HepG2 (cell line): Measurements from ENCODE around the gene G0S2. TPM values are rescaled to one million over a fixed set of nuclear protein-coding genes. Genes with fewer than 3 reads are reported as not detected.
"Not testable (repeated sequence)": the region's sequence is repeated elsewhere in the genome, so short reads cannot be mapped to it uniquely, and the experiment has no call there.

ENCODE experiments used
- ATAC-seq: fragments of 200-7000 bp; cut with Tn5 transposase; 3 replicates; pipeline ENCODE4 v1.9.1; 2020; ENCODE audit warnings: mild to moderate bottlenecking, moderate library complexity
- BruUV-seq: library from RNA; stranded (reverse); fragments of 400-500 nt; replicated peaks from 2 replicates; lab custom pipeline; 2021; lab: Mats Ljungman, UMichigan
- CTCF ChIA-PET: fragments of 300-600 bp; formaldehyde crosslinking; extraction: SDS; loops from one replicate; lab custom pipeline; 2021; ENCODE audit warnings: low total read pairs, inconsistent platforms, low intra/inter-chr PET ratio; lab: Yijun Ruan, JAX
- POLR2A ChIA-PET: fragments of 350-600 bp; sonication (Branson Sonifier 250); formaldehyde crosslinking; loops from one replicate; lab custom pipeline; 2020; ENCODE audit warnings: antibody characterized with exemption, inconsistent platforms; lab: Yijun Ruan, JAX
- DNase-seq: peaks from one replicate; pipeline ENCODE4 v3.0.0-alpha.2; 2015; ENCODE audit warnings: low spot score
- FAIRE-seq: peaks from 3 replicates; lab custom pipeline; 2011; peaks lifted over from hg19 to GRCh38; lab: Jason Lieb, UNC
- H2AFZ ChIP-seq: one replicate; pipeline ENCODE4 v1.6.1; 2011; ENCODE audit warnings: low read length, inconsistent platforms
- H3K27ac ChIP-seq: fragments of 300-600 bp; 3 replicates; pipeline ENCODE4 v1.8.0; 2011; ENCODE audit warnings: mixed run types, mild to moderate bottlenecking, mixed read lengths, low read length, inconsistent platforms; ENCODE audit not compliant: insufficient read depth; ENCODE audit errors: extremely low read length
- H3K27me3 ChIP-seq, 2 experiments: fragments of 200-600 bp in 1 of 2; 2 replicates in 1 of 2; 3 replicates in 1 of 2; pipeline versions ENCODE4 v1.6.0 to v1.8.0; 2011; ENCODE audit warnings: low read length in 2 of 2, mild to moderate bottlenecking in 2 of 2, moderate library complexity in 2 of 2, inconsistent platforms in 1 of 2; ENCODE audit not compliant: insufficient read depth in 2 of 2, control insufficient read depth in 1 of 2
- H3K36me3 ChIP-seq, 2 experiments: fragments of 200-600 bp in 1 of 2; replicated peaks in 1 of 2; 2 replicates in 1 of 2; 3 replicates in 1 of 2; pipeline versions ENCODE4 v1.5.1 to v1.8.0; 2011; ENCODE audit warnings: low read length in 2 of 2, inconsistent platforms in 1 of 2; ENCODE audit not compliant: insufficient read depth in 2 of 2, control insufficient read depth in 1 of 2
- H3K4me1 ChIP-seq: 2 replicates; pipeline ENCODE4 v1.5.1; 2012; ENCODE audit warnings: low read length, inconsistent platforms; ENCODE audit not compliant: insufficient read depth
- H3K4me2 ChIP-seq: 2 replicates; pipeline ENCODE4 v1.6.0; 2011; ENCODE audit warnings: low read depth, low read length, inconsistent platforms
- H3K4me3 ChIP-seq, 3 experiments: fragments of 200-600 bp in 1 of 3; sonication (generic), shearing (Covaris generic) in 1 of 3; replicated peaks in 1 of 3; 2 replicates each; pipeline ENCODE4 v1.5.1; 2011 to 2016; ENCODE audit warnings: low read length in 3 of 3, inconsistent platforms in 2 of 3, low read depth in 2 of 3, mild to moderate bottlenecking in 2 of 3, control low read depth in 1 of 3, mixed read lengths in 1 of 3; ENCODE audit not compliant: insufficient read depth in 1 of 3
- H3K79me2 ChIP-seq: one replicate; pipeline ENCODE4 v1.6.1; 2011; ENCODE audit warnings: low read length, inconsistent platforms; ENCODE audit not compliant: insufficient read depth
- H3K9ac ChIP-seq: 2 replicates; pipeline ENCODE4 v1.6.0; 2011; ENCODE audit warnings: mild to moderate bottlenecking, low read depth, low read length, inconsistent platforms; ENCODE audit not compliant: insufficient read depth
- H3K9me3 ChIP-seq: 2 replicates; pipeline ENCODE4 v1.5.1; 2012; ENCODE audit warnings: mild to moderate bottlenecking, low read length
- H4K20me1 ChIP-seq: 2 replicates; pipeline ENCODE4 v1.6.0; 2011; ENCODE audit warnings: inconsistent platforms, mild to moderate bottlenecking, low read length, moderate library complexity; ENCODE audit not compliant: insufficient read depth
- THRA ChIP-seq: sonication (generic); formaldehyde crosslinking; IDR thresholded peaks from 2 replicates; pipeline ENCODE4 v1.4.0; 2020; ENCODE audit warnings: missing genetic modification reagents, borderline replicate concordance
- ZNF549 ChIP-seq: sonication (generic); formaldehyde crosslinking; IDR thresholded peaks from 2 replicates; pipeline ENCODE4 v1.5.0; 2020; ENCODE audit warnings: missing genetic modification reagents
- WGBS: methylation state at CpG from one replicate; pipeline ENCODE4 v1.1.6; 2017; ENCODE audit warnings: low lambda C conversion rate; 5-methylcytosine and 5-hydroxymethylcytosine counted together
- in situ Hi-C: cut with HindIII; loops from 2 replicates; pipeline ENCODE4 v1.10.0; 2017; ENCODE audit warnings: low pct_unique_long_range_greater_than_20kb; ENCODE audit not compliant: extremely low pct_ligation_motif_present
- intact Hi-C: fragments of 100-400 bp; cut with micrococcal nuclease; formaldehyde crosslinking; loops from one replicate; pipeline ENCODE4 v1.10.0; 2022; ENCODE audit not compliant: unreplicated experiment
- polyA plus RNA-seq, 8 experiments: library from polyadenylated mRNA; depleted of rRNA in 3 of 8; stranded (reverse) in 7 of 8; unstranded in 1 of 8; fragments of >200 nt; fragmentation: Illumina TruSeq in 4 of 8; extraction: Trizol in 4 of 8; gene quantifications; 2 replicates each; pipeline versions ENCODE4 v1.2.1 to v1.2.3, GENCODE V29; 2011 to 2016; ENCODE audit warnings: low read depth in 4 of 8, missing spikeins in 1 of 8, mixed read lengths in 1 of 8; ENCODE audit not compliant: insufficient read depth in 1 of 8
- total RNA-seq, 5 experiments: library from RNA; depleted of rRNA; stranded (reverse); fragments of >200 nt; fragmentation: Illumina TruSeq; extraction: Trizol; gene quantifications; 2 replicates each; pipeline ENCODE4 v1.2.3, GENCODE V29; 2016; ENCODE audit warnings: low read depth in 1 of 5
- TF ChIP-seq, protein P1 (sequence below): sonication (generic); formaldehyde crosslinking; IDR thresholded peaks from 2 replicates; pipeline ENCODE4 v1.5.0; 2020; ENCODE audit warnings: missing genetic modification reagents

Gene G0S2
- total and polyA plus RNA-seq, 2 of the 13 experiments (the other 11 are each of a cell fraction or from before 2014, with no cell fraction given), result not detected

- H3K27me3 ChIP-seq, H3K79me2 ChIP-seq, H2AFZ ChIP-seq, H3K4me3 ChIP-seq, H3K9ac ChIP-seq, H3K4me2 ChIP-seq, DNase-seq, intact Hi-C loops, H3K27ac ChIP-seq, FAIRE-seq, POLR2A ChIA-PET, ATAC-seq, BruUV-seq, H3K4me1 ChIP-seq, H3K9me3 ChIP-seq, H3K36me3 ChIP-seq, H4K20me1 ChIP-seq, CTCF ChIA-PET: not testable (repeated sequence)
- in situ Hi-C loops, result loop anchor here (25.0 kb wide), 1 partner anchor 588 kb away; no protein-coding TSS in a partner anchor
These were observed 25.5 kb downstream of the G0S2 start for GRCh38 chr1:209700686-209701085.

DNA sequence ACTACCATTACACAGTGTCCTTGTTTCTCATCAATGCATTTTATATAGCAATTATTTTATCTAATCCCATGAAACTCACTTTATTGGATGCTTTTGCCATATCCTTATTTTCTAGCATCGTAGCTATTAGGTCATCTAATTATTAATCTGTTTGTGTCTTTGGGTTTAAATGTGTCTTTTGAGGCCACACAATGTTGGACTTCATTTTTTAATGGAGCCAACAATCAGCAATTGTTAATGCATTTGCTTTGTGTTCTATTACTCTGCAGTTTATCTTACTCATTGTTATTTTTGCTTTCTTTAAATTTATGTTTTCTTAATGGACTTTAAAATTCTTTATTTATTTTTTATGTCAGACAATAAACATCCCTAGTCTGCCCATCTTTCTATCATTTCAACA lies 27.6 kb downstream of the G0S2 start:
- no peaks in the 10 kb centered on the region for H4K20me1 ChIP-seq
- 0% methylated on average over 1 of the region's 1 CpG for WGBS
- H3K4me1 ChIP-seq, result no peaks in the 10 kb centered on the region
- no peak overlapping the region for H3K9ac ChIP-seq
- TF ChIP-seq, protein P1, sequence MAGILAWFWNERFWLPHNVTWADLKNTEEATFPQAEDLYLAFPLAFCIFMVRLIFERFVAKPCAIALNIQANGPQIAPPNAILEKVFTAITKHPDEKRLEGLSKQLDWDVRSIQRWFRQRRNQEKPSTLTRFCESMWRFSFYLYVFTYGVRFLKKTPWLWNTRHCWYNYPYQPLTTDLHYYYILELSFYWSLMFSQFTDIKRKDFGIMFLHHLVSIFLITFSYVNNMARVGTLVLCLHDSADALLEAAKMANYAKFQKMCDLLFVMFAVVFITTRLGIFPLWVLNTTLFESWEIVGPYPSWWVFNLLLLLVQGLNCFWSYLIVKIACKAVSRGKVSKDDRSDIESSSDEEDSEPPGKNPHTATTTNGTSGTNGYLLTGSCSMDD (CRISPR knock-in tag), result no peak
- TF ChIP-seq THRA, result no peak
- no peak for TF ChIP-seq ZNF549 (CRISPR knock-in tag)
- no peaks in the 10 kb centered on the region for H3K9me3 ChIP-seq
- ChIA-PET CTCF (no interaction called here), POLR2A (no interaction called here)
- DNase-seq (no peak), FAIRE-seq (no peak), ATAC-seq (no peak)
- H3K27ac ChIP-seq, result no peak overlapping the region
- in situ Hi-C loops, result loop anchor here (25.0 kb wide), 1 partner anchor 591 kb away; no protein-coding TSS in a partner anchor
- H3K79me2 ChIP-seq, result no peaks in the 10 kb centered on the region
- H3K36me3 ChIP-seq, result no peaks in the 10 kb centered on the region
- H3K4me3 ChIP-seq, result no peak overlapping the region
- H3K4me2 ChIP-seq, result no peak overlapping the region
- H2AFZ ChIP-seq, result no peak overlapping the region
- BruUV-seq, result no TSS peak
- intact Hi-C loops, result no loop called here
- H3K27me3 ChIP-seq, result no peaks in the 10 kb centered on the region; a peak in 1 of 5 replicates
